Nephron progenitor cell (in vitro differentiated cells): ENCODE data around the gene TBC1D24.
A peak's percentile ranks its signal among the peaks of the same experiment; 100 is the strongest.
"Not testable (repeated sequence)": the region's sequence is repeated elsewhere in the genome, so short reads cannot be mapped to it uniquely, and the experiment has no call there.

Experiments
- DNase-seq: peaks from one replicate; pipeline ENCODE4 v3.0.0; 2021
- H3K27ac Mint-ChIP-seq: 2 replicates; pipeline ENCODE4 v1.8.0; 2021; ENCODE audit warnings: mild to moderate bottlenecking, moderate library complexity, mixed read lengths
- H3K27me3 Mint-ChIP-seq: 2 replicates; pipeline ENCODE4 v1.8.0; 2021; ENCODE audit warnings: mild to moderate bottlenecking, low read depth, mixed read lengths; ENCODE audit not compliant: poor library complexity
- H3K36me3 Mint-ChIP-seq: 2 replicates; pipeline ENCODE4 v1.8.0; 2021; ENCODE audit warnings: low read depth, mixed read lengths
- H3K4me1 Mint-ChIP-seq: 2 replicates; pipeline ENCODE4 v1.8.0; 2021; ENCODE audit warnings: mixed read lengths
- H3K4me3 Mint-ChIP-seq: 2 replicates; pipeline ENCODE4 v1.8.0; 2021; ENCODE audit warnings: mild to moderate bottlenecking, moderate library complexity, mixed read lengths
- H3K9me3 Mint-ChIP-seq: 2 replicates; pipeline ENCODE4 v1.8.0; 2021; ENCODE audit warnings: mild to moderate bottlenecking, moderate library complexity, mixed read lengths
- CTCF ChIP-seq: fragments of 200-600 bp; sonication (generic); IDR thresholded peaks from 2 replicates; pipeline ENCODE4 v1.5.0; 2021; ENCODE audit warnings: antibody characterized with exemption

The TBC1D24 gene

GRCh38 chr16:2428784-2429033 is 46.2 kb upstream of the TBC1D24 start:
- H3K36me3 Mint-ChIP-seq, result peaks cover 14% of the 10 kb centered on the region

GRCh38 chr16:2429034-2429770 is 45.7 kb upstream of the TBC1D24 start, which contains the start of gene CCNF:
Gene CCNF (plus strand): TSS chr16:2429447. CDS start chr16:2429482, 35 bp downstream.
- H3K4me1 Mint-ChIP-seq, result peaks cover 43% of the 10 kb centered on the region
- no peaks in the 10 kb centered on the region for H3K9me3 Mint-ChIP-seq
- H3K4me3 Mint-ChIP-seq, result peak within 1 kb of the TSS; percentile 95
- H3K36me3 Mint-ChIP-seq, result peaks cover 17% of the 10 kb centered on the region
- peak; percentile 99 for DNase-seq
- no peak within 1 kb of the TSS for H3K27ac Mint-ChIP-seq
- H3K27me3 Mint-ChIP-seq, result no peaks in the 10 kb centered on the region
- no peak for TF ChIP-seq CTCF

More at GRCh38 chr16:2428784-2429033, 46.2 kb upstream of the TBC1D24 start:
- H3K27ac Mint-ChIP-seq, result no peak overlapping the region
- no peak for TF ChIP-seq CTCF
- no peaks in the 10 kb centered on the region for H3K27me3 Mint-ChIP-seq
- no peak for DNase-seq
- H3K4me3 Mint-ChIP-seq, result peak overlapping the region; percentile 83
- H3K9me3 Mint-ChIP-seq, result no peaks in the 10 kb centered on the region
- peaks cover 43% of the 10 kb centered on the region for H3K4me1 Mint-ChIP-seq

- no peak overlapping the region for H3K27ac Mint-ChIP-seq
- peak; percentile 47 for DNase-seq
Observed at GRCh38 chr16:2429771-2430663, 44.9 kb upstream of the TBC1D24 start.

DNA sequence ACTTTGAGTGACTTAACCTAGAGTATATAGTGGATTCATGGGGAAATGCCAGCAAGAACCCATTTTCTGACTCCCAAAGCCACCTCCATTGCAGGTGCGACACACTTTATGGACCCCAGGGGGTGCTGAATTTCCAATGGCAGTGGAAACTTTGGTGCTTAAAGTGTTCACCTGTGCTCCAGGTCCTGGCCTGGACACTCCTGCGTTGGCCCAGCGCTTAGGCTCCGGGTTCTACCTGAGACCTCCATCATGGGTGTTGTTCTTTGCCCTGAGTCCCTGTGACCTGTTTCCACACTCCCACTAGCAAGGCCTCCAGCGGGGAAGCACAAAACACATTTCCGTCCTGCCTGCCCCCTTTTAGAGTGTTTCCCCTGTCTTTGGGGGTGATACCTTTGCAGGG is 42.6 kb upstream of the TBC1D24 start:
- no peak for TF ChIP-seq CTCF
- H3K27ac Mint-ChIP-seq, result no peak overlapping the region
- no peak for DNase-seq
- H3K9me3 Mint-ChIP-seq, result no peaks in the 10 kb centered on the region
- no peaks in the 10 kb centered on the region for H3K27me3 Mint-ChIP-seq
- H3K4me3 Mint-ChIP-seq, result no peak overlapping the region
- H3K36me3 Mint-ChIP-seq, result peaks cover 38% of the 10 kb centered on the region
- peaks cover 30% of the 10 kb centered on the region for H3K4me1 Mint-ChIP-seq

More at GRCh38 chr16:2429771-2430663, 44.9 kb upstream of the TBC1D24 start:
- no peaks in the 10 kb centered on the region for H3K27me3 Mint-ChIP-seq
- peak overlapping the region; percentile 95 for H3K4me3 Mint-ChIP-seq
- H3K36me3 Mint-ChIP-seq, result peaks cover 22% of the 10 kb centered on the region
- peaks cover 39% of the 10 kb centered on the region for H3K4me1 Mint-ChIP-seq
- no peaks in the 10 kb centered on the region for H3K9me3 Mint-ChIP-seq
- no peak for TF ChIP-seq CTCF

DNA sequence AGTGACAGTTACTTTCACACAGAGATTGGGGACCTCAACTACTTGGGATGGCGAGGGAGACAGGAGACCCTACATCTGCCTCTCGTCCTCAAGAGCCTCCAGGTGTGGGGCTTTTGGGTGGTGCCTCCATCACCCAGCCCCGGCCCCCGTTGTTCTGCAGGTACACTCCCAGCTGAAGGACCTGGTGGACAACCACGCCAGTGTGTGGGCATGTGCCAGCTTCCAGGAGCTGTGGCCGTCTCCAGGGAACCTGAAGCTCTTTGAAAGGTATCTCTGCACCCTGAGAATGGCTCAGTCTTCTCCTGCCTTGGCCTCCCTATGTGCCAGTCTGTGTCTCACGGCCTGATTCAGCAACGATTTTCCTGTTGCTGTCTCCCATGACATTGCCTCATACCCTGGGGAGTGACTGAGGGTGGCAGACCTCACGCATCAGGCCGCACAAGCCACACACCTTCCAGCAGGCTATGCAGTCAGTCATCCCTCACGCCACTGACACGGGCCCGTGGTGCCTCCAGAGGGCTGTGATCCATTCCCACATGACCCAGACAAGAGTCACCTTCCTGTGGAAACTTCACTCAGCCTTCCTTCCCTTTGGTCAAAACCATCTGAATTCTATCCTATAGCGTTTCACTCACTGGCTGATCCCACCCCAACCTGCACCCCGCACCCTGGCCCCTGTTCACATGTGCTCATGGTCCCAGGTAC is 42.0 kb upstream of the TBC1D24 start:
- peaks cover 43% of the 10 kb centered on the region for H3K36me3 Mint-ChIP-seq
- H3K4me1 Mint-ChIP-seq, result peaks cover 23% of the 10 kb centered on the region
- DNase-seq, result no peak
- H3K9me3 Mint-ChIP-seq, result no peaks in the 10 kb centered on the region
- no peak for TF ChIP-seq CTCF
- H3K27me3 Mint-ChIP-seq, result no peaks in the 10 kb centered on the region
- H3K27ac Mint-ChIP-seq, result no peak overlapping the region
- no peak overlapping the region for H3K4me3 Mint-ChIP-seq

DNA sequence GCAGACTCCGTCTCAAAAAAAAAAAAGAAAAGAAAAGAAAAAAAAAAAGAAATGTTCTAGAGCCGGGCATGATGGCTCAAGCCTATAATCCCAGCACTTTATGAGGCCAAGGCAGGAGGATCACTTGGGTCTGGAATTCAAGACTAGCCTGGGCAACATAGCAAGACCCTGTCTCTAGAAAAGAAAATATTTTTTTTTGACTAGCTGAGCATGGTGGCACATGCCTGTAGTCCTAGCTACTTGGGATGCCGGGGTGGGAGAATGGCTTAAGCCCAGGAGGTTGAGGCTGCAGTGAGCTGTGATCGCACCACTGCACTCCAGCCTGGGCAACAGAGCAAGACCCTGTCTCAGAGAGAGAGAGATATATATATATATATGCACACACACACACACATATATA is 39.7 kb upstream of the TBC1D24 start:
- H3K4me3 Mint-ChIP-seq, H3K27ac Mint-ChIP-seq, H3K27me3 Mint-ChIP-seq, H3K9me3 Mint-ChIP-seq, DNase-seq: not testable (repeated sequence)
- H3K4me1 Mint-ChIP-seq, result peaks cover 11% of the 10 kb centered on the region
- H3K36me3 Mint-ChIP-seq, result peaks cover 58% of the 10 kb centered on the region
